Left ventricle myocardium inferior (tissue), 1 donor: ENCODE results near the gene TIMP1. TPM values are rescaled to one million over a fixed set of nuclear protein-coding genes. Genes with fewer than 3 reads are reported as not detected.
A peak's percentile ranks its signal among the peaks of the same experiment; 100 is the strongest.

Source experiments
- DNase-seq: peaks from one replicate; pipeline ENCODE4 v3.0.0-alpha.2; 2020
- H3K27ac ChIP-seq: fragments of 200-600 bp; replicated peaks from 2 replicates; pipeline ENCODE4 v1.8.0; 2021
- H3K27me3 ChIP-seq: fragments of 200-600 bp; 2 replicates; pipeline ENCODE4 v1.8.0; 2021; ENCODE audit warnings: low read depth
- H3K36me3 ChIP-seq: fragments of 200-600 bp; 2 replicates; pipeline ENCODE4 v1.8.0; 2021
- H3K4me1 ChIP-seq: fragments of 200-600 bp; 2 replicates; pipeline ENCODE4 v1.8.0; 2021
- H3K4me3 ChIP-seq: fragments of 200-600 bp; 2 replicates; pipeline ENCODE4 v1.8.0; 2021; ENCODE audit warnings: mild to moderate bottlenecking, moderate library complexity
- H3K9me3 ChIP-seq: fragments of 200-600 bp; replicated peaks from 2 replicates; pipeline ENCODE4 v1.8.0; 2021
- intact Hi-C: fragments of 100-400 bp; cut with micrococcal nuclease; formaldehyde crosslinking; loops from one replicate; pipeline ENCODE4 v1.11.0; 2022
- total RNA-seq: library from RNA; stranded (reverse); fragmentation: NEBNext Ultra II Directional; extraction: Animal tissue kit (Norgen Biotek cat#: 25700); gene quantifications from one replicate; pipeline ENCODE4 v1.2.1, GENCODE V29; 2021
- TF ChIP-seq, protein P1 (sequence below): fragments of 200-600 bp; IDR thresholded peaks from 2 replicates; pipeline ENCODE4 v1.8.0; 2021; ENCODE audit warnings: antibody characterized with exemption, mild to moderate bottlenecking, borderline replicate concordance
- donor health status: DM: no; HTN: yes; CAD: no; lungs with severe emphysema.

TIMP1 gene
- total RNA-seq, 1 donor from 2014 or later, result 99.3 TPM

DNA sequence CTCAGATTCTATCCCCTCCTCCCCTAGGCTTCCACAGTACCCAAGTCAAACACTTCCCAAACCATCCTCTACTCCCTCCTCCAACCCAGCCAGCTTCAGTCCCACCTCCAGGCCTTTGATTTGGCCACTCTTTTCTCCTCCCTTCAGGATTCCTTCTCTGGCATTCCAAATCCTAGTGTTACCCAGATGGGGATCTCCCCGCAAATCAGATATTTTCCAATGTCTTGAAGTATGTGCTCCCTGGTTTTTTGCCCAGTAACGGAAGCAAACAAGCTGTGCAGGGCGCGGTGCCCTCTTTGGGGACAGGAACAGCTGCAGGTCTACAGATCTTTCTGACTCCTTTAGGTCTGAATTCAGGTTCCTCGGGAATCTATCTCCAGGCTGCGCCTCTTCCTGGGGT is 39.6 kb downstream of the TIMP1 start:
- intact Hi-C loops, result no loop called here
- Histone ChIP-seq H3K9me3 (no peaks in the 10 kb centered on the region), H3K4me1 (peaks cover 5% of the 10 kb centered on the region), H3K36me3 (no peaks in the 10 kb centered on the region), H3K27me3 (peaks cover 5% of the 10 kb centered on the region), H3K27ac (no peak overlapping the region), H3K4me3 (no peak overlapping the region)
- TF ChIP-seq, protein P1, sequence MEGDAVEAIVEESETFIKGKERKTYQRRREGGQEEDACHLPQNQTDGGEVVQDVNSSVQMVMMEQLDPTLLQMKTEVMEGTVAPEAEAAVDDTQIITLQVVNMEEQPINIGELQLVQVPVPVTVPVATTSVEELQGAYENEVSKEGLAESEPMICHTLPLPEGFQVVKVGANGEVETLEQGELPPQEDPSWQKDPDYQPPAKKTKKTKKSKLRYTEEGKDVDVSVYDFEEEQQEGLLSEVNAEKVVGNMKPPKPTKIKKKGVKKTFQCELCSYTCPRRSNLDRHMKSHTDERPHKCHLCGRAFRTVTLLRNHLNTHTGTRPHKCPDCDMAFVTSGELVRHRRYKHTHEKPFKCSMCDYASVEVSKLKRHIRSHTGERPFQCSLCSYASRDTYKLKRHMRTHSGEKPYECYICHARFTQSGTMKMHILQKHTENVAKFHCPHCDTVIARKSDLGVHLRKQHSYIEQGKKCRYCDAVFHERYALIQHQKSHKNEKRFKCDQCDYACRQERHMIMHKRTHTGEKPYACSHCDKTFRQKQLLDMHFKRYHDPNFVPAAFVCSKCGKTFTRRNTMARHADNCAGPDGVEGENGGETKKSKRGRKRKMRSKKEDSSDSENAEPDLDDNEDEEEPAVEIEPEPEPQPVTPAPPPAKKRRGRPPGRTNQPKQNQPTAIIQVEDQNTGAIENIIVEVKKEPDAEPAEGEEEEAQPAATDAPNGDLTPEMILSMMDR, result no peak
- DNase-seq, result no peak

DNA sequence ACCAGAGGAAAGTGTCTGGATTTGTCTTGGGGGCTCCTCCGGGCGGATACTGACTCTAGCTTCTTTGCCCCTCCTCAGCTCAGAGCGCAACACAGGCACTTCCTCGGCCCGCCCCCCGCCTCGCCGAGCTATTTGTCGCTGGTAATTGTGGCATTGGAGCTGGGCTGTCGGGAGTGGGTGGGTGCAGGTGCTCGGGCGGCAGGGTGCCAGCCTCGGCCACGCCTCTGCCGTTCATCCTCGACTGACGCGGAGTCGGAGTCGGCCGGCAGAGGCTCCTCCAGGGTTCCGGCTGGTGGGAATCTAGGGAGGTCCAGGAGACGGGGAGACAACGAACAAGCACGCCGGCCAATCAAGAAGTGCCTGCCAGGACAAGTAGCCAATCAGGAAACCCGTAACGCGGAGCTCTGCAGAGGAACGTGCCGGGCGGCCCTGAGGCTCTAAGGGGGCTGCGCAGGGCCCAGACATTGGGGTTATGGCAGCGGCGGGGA is 41.3 kb downstream of the TIMP1 start:
- DNase-seq, result peak; percentile 29
- Histone ChIP-seq H3K36me3 (no peaks in the 10 kb centered on the region), H3K4me1 (peaks cover 5% of the 10 kb centered on the region), H3K27ac (no peak overlapping the region), H3K27me3 (peaks cover 5% of the 10 kb centered on the region), H3K9me3 (no peaks in the 10 kb centered on the region), H3K4me3 (peak overlapping the region; percentile 53)
- TF ChIP-seq, protein P1, result no peak
- intact Hi-C loops, result no loop called here

DNA sequence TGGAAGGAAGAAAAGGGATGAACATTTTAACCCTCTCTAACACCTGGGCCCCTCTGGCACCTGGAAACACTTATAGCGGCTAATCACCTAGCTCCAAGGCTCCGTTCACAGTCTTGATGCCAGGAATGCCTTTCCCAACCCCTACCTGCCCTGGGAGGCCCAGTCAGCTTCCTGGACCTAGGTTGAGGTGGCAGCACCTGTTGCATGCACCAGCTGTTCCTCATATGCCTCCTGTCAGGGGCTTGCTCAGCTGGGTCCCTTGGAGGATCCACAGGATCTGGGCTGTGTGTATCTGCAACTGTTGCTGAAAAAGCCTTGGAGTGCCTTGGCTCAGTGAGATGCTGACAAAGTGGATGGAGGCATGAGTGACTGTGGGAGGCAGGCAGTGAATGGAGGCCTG is 43.1 kb downstream of the TIMP1 start:
- intact Hi-C loops, result no loop called here
- no peaks in the 10 kb centered on the region for H3K9me3 ChIP-seq
- no peak for DNase-seq

DNA sequence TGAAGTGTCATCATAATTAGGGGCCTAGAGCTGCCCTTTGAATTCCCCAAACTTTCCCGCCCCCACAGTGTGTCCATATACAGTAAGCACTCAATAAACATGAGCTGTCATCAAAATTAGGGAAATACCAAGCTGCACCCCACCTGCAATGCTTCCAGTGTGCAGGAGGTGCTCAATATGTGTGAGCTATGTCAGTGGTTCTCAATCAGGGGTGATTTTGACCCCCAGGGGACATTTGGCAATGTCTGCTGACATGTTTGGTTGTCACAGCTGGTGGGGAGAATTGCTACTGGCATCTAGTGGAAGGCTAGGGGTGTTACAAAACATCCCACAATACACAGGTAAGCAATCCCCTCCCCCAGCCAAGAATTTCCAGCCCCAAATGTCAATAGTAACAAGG is 46.7 kb downstream of the TIMP1 start:
- intact Hi-C loops, result no loop called here
- H3K9me3 ChIP-seq, result no peaks in the 10 kb centered on the region
- no peak overlapping the region for H3K27ac ChIP-seq
- TF ChIP-seq, protein P1, result no peak
- no peaks in the 10 kb centered on the region for H3K27me3 ChIP-seq
- H3K4me3 ChIP-seq, result peak overlapping the region; percentile 19
- H3K36me3 ChIP-seq, result no peaks in the 10 kb centered on the region
- DNase-seq, result no peak
- H3K4me1 ChIP-seq, result no peaks in the 10 kb centered on the region

More for the DNA sequence above, 43.1 kb downstream of the TIMP1 start:
- H3K27ac ChIP-seq, result no peak overlapping the region
- peaks cover 5% of the 10 kb centered on the region for H3K27me3 ChIP-seq
- H3K36me3 ChIP-seq, result no peaks in the 10 kb centered on the region
- H3K4me3 ChIP-seq, result no peak overlapping the region
- H3K4me1 ChIP-seq, result no peaks in the 10 kb centered on the region
- TF ChIP-seq, protein P1, result no peak

DNA sequence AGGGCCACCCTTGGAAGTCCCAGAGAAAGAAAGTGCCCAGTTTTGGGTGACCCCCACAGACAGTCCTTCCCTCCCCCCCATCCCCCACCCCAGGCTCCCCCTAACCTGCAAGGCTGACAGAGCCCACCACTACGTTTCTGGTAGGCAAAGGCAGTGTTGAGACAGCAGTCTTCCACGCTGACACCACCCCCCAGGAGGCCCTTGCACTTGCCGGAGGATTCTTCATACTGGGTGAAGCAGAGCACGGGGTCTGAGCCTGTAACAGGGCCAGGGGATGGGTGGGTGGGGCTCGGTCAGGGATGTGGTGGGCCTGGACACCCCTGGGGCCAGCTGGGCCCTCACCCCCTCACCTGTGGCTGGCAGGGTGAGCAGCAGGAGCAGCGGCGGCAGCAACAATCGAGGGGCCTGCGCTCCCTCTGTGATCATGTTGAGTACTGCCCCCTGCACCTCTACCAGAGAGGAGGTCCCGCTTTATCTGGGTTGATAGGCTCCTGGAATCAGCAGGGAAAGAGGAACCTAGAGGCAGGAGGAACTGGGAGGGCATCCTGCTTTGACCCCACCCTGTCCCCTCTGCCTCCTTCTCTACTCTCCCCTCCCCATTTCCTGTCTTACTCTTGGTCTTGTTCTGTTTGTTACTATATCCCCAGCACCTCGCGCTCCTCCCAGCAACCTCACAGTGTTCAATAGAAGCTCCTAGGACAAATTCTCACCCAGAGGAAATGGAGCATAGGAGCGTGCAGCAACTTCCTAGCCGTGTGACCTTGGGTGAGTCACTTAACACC is 47.4 kb downstream of the TIMP1 start, which contains the start of gene CFP:
Gene CFP, minus strand, starts transcription at position 512 of the 782 bp plus-strand sequence. Its CDS starts 86 bp downstream, at position 426.
- TF ChIP-seq, protein P1, result no peak
- Histone ChIP-seq H3K36me3 (no peaks in the 10 kb centered on the region), H3K27me3 (no peaks in the 10 kb centered on the region), H3K4me3 (peak within 1 kb of the TSS; percentile 19), H3K4me1 (no peaks in the 10 kb centered on the region), H3K27ac (no peak within 1 kb of the TSS), H3K9me3 (no peaks in the 10 kb centered on the region)
- no peak for DNase-seq
- intact Hi-C loops, result no loop called here
